Hypothalamus (tissue), 51 donors: ENCODE data around the gene FFAR1.
"Not testable (repeated sequence)": the region's sequence is repeated elsewhere in the genome, so short reads cannot be mapped to it uniquely, and the experiment has no call there.

Source experiments
- DNase-seq, 51 donors: peaks; one replicate each; lab custom pipeline; 2025; lab: John Stamatoyannopoulos, UW

Gene FFAR1

GRCh38 chr19:35357867-35358573 is 10.3 kb downstream of the FFAR1 start, which contains the start of gene FFAR3:
TSS of gene FFAR3 (plus strand) at chr19:35358460. CDS start at chr19:35358891, 431 bp downstream.
- peak in 10 of 51 donors; percentile 9 to 46 (median 15) for DNase-seq

DNA sequence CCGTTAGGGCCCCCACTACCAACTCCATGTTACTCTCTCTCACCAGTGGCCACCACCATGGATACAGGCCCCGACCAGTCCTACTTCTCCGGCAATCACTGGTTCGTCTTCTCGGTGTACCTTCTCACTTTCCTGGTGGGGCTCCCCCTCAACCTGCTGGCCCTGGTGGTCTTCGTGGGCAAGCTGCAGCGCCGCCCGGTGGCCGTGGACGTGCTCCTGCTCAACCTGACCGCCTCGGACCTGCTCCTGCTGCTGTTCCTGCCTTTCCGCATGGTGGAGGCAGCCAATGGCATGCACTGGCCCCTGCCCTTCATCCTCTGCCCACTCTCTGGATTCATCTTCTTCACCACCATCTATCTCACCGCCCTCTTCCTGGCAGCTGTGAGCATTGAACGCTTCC is 11.1 kb downstream of the FFAR1 start:
- not testable (repeated sequence) for DNase-seq

DNA sequence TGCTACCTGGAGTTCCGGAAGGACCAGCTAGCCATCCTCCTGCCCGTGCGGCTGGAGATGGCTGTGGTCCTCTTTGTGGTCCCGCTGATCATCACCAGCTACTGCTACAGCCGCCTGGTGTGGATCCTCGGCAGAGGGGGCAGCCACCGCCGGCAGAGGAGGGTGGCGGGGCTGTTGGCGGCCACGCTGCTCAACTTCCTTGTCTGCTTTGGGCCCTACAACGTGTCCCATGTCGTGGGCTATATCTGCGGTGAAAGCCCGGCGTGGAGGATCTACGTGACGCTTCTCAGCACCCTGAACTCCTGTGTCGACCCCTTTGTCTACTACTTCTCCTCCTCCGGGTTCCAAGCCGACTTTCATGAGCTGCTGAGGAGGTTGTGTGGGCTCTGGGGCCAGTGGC is 11.7 kb downstream of the FFAR1 start:
- DNase-seq: not testable (repeated sequence)

- DNase-seq: not testable (repeated sequence)
Measured at GRCh38 chr19:35360081-35360480, 12.4 kb downstream of the FFAR1 start.

DNA sequence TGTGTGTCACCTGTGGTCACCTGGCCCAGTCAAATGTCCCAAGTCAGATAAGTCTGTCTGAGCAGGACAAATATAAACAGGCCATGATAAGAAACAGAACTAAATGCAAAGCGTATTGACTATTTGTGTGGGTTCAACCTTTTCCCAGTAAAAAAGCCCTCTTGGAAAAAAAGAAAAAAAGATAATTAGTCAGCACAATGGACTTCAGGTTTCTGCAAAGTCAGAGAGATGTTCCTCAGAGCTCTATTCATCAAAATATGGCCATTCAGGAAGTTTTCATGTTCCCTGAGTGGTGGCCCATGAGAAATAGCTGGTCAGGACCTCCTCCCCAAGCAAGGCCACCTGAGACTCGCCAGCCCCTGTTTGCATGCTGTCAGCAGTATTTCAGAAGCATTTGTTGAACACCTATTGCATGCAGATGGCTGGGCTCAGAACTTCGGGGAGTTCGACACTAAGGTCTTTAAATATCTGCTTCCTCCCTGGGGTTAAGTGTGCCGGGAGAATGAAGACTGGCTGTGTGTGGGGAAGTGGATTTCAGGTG is 13.2 kb downstream of the FFAR1 start:
- no peak for DNase-seq

DNA sequence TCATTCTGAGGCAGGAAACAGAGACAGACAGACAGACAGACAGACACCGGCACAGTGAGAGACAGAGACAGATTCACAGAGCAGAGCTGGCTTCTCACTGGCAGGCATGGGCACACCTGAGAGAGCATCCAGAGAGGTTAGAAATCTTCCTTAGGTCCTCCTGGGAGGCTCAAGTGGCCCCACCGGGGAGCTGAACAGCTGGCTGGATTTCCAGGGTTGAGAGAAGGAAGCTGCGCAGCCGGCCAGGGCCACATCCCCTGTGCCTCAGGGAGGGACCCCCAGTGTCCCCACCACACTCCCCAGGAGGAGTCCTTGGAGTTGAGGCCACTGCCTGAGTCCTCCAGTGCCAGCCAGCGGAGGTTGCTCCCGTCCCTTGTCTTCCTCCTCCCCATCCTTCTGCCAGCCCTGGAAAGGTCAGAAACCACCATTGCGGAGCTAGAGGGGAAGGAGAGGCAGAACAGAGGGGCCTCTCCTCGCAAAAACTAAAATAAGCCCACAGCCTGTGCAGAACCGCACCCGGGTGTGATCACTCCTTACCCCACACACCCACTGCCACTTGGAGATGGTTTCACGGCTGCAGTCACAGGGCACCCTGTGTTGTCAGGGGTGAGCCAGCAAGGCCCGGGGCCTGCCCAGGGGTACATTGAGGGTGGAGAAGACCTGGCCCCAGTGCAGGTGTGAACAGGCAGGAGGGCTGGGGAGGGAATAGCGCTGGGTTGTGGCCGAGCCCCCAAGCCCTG is 14.7 kb downstream of the FFAR1 start:
- no peak for DNase-seq

GRCh38 chr19:35363001-35363590 is 15.4 kb downstream of the FFAR1 start:
- no peak for DNase-seq

GRCh38 chr19:35363711-35364425 is 16.2 kb downstream of the FFAR1 start:
- no peak for DNase-seq

DNA sequence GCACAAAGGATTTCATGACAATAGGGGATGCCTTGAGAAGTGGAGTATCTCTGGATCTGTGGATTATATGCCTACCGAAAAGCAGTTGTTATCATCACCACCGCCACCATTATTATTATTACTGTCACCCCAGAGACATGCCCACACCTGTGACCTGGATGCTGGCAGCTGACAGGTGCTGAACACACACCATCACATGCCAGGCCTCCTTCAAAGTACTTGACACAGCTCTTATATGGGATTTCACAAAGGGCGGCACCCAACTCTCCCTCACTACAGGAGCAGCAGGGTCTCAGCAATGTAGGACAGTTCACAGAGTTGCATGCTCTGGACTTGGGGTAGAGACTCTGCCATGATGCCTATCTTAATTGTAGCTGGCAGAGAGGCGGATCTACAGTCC is 17.6 kb downstream of the FFAR1 start:
- no peak for DNase-seq

GRCh38 chr19:35368378-35368777 is 20.7 kb downstream of the FFAR1 start:
- DNase-seq: no peak

- DNase-seq: no peak
Measured at GRCh38 chr19:35369522-35369921, 21.8 kb downstream of the FFAR1 start.

DNA sequence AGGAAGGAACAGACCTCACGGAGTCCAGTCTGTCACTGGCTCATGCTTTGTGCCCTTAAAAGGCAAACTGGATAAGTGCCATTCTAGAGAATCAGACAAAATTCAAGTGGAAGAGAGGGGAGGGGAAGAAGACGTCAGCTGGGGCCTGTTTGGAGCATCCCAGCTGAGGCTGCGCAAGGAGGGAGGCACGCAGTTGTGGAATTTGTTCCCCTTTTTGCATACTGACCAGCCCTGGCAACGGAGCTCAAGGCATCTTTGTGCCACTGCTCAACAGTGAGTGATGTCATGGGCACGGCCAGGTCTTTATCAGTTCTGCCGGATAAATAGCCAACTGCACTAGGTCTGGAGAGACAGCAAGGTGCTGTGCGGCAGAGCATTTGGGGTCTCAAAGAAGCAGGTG is 23.0 kb downstream of the FFAR1 start, which contains the start of gene GPR42:
Gene GPR42 (plus strand): TSS at position 347 of the 400 bp plus-strand sequence. CDS start 292 bp downstream, outside the sequence.
- DNase-seq: no peak

- DNase-seq: no peak
Measured at GRCh38 chr19:35373492-35373891, 25.8 kb downstream of the FFAR1 start.

- DNase-seq: not testable (repeated sequence)
Measured at GRCh38 chr19:35374031-35374430, 26.3 kb downstream of the FFAR1 start.

- no peak for DNase-seq
Measured at GRCh38 chr19:35375505-35376307, 28.0 kb downstream of the FFAR1 start.

- DNase-seq: no peak
Measured at GRCh38 chr19:35377656-35378055, 30.0 kb downstream of the FFAR1 start.

DNA sequence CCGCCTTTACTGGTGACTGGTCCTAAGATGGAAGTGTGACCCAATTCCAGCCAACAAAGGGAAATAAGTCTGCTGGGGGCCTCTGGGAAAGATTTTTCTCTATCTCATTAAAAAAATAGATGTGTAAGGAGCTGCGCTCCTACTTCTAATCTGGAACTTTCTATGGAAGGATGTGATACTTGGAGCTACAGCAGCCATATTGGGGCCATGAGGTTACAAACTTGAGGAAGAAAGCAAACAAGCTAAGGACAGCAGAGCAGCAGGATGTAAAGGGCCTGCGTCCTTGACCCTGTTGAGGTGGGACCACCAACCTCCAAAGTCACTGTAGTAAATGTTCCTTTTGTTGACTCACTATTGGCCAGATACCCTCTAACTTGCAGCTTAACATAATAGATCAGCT is 30.7 kb downstream of the FFAR1 start:
- no peak for DNase-seq

DNA sequence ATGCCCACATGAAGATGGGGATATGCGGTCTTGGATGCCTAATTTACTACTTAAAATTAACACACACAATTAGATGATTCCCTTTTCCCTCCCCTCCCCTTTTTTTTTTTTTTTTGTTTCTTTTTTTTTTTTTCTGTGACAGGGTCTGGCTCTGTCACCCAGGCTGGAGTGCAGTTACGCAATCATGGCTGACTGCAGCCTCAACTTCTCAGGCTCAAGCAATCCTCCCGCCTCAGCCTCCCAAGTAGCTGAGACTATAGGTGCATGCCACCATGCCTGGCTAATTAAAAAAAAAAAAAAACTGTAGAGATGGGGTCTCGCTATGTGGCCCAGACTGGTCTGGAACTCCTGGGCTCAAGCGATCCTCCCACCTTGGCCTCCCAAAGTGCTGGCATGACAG is 31.8 kb downstream of the FFAR1 start:
- not testable (repeated sequence) for DNase-seq

DNA sequence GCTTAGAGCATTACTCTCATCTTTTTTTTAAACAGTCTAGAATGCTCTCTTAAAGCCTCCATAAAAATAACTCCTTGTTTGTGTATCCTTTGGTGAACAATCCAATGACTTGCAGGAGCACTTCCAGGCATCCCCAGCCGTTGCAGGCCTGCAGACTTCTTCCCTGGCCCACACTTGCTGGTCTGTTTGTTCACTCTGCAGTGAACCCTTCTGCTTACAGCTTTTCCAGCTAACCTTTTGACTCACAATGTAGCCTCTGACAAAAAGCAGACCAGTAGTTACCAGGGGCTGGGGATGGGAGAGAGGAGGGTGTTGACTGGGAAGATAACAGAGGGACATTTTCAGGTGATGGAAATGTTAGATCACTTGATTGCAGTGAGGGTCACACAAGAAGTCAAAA is 32.3 kb downstream of the FFAR1 start:
- no peak for DNase-seq
